Stimulated activated CD8-positive, alpha-beta memory T cell treated with anti-CD3 and anti-CD28 coated beads, Interleukin-4, amount 100 ng/mL, for 48 hours (primary cell): ENCODE data around the gene HSPB1.

Experiments
- DNase-seq: peaks from one replicate; pipeline ENCODE4 v3.0.0-alpha.2; 2020

HSPB1 gene

GRCh38 chr7:76337147-76337546, 34.7 kb downstream of the HSPB1 start:
- no peak for DNase-seq

- DNase-seq: no peak
These were observed 36.0 kb downstream of the HSPB1 start for GRCh38 chr7:76338298-76339084.

GRCh38 chr7:76340617-76341131, 38.2 kb downstream of the HSPB1 start:
- no peak for DNase-seq

- DNase-seq: no peak
These were observed 39.7 kb downstream of the HSPB1 start for GRCh38 chr7:76342222-76342621.

GRCh38 chr7:76343294-76343930, 40.9 kb downstream of the HSPB1 start:
- no peak for DNase-seq

GRCh38 chr7:76343931-76344321, 41.5 kb downstream of the HSPB1 start:
- no peak for DNase-seq

GRCh38 chr7:76346097-76346496, 43.6 kb downstream of the HSPB1 start:
- no peak for DNase-seq

GRCh38 chr7:76346778-76347177, 44.3 kb downstream of the HSPB1 start:
- no peak for DNase-seq

GRCh38 chr7:76347710-76348109, 45.2 kb downstream of the HSPB1 start:
- DNase-seq: no peak

GRCh38 chr7:76349313-76349885, 46.9 kb downstream of the HSPB1 start:
- no peak for DNase-seq

- no peak for DNase-seq
These were observed 48.9 kb downstream of the HSPB1 start for GRCh38 chr7:76351372-76351771.

- no peak for DNase-seq
These were observed 49.7 kb downstream of the HSPB1 start for GRCh38 chr7:76352193-76352592.

GRCh38 chr7:76353744-76354143, 51.3 kb downstream of the HSPB1 start:
- DNase-seq: no peak
